HG02610 (cell line): Measurements from ENCODE around the gene PILRB.
A peak's percentile ranks its signal among the peaks of the same experiment; 100 is the strongest.
"Not testable (repeated sequence)": the region's sequence is repeated elsewhere in the genome, so short reads cannot be mapped to it uniquely, and the experiment has no call there.

ENCODE experiments used
- ATAC-seq: cut with Tn5 transposase; IDR thresholded peaks from one replicate; pipeline ENCODE4 v1.9.1; 2021; ENCODE audit warnings: mild to moderate bottlenecking, moderate library complexity; ENCODE audit not compliant: unreplicated experiment

Gene PILRB

GRCh38 chr7:100358027-100358856, at the start of gene PILRB:
Gene PILRB, plus strand, starts transcription at chr7:100358117. Its CDS starts 186 bp downstream, at chr7:100358303.
- ATAC-seq = peak; percentile 53

GRCh38 chr7:100318329-100318728, 39.6 kb upstream of the PILRB start:
- ATAC-seq = not testable (repeated sequence)

- ATAC-seq = not testable (repeated sequence)
Observed at GRCh38 chr7:100321648-100322047, 36.3 kb upstream of the PILRB start.

GRCh38 chr7:100324194-100324593, 33.7 kb upstream of the PILRB start:
- ATAC-seq = not testable (repeated sequence)

GRCh38 chr7:100325671-100326070, 32.2 kb upstream of the PILRB start:
- ATAC-seq = not testable (repeated sequence)

- ATAC-seq = not testable (repeated sequence)
Observed at GRCh38 chr7:100326914-100327313, 31.0 kb upstream of the PILRB start.

GRCh38 chr7:100335566-100336466, 22.1 kb upstream of the PILRB start:
- peak; percentile 95 for ATAC-seq

- ATAC-seq = not testable (repeated sequence)
Observed at GRCh38 chr7:100338083-100338696, 19.7 kb upstream of the PILRB start.

GRCh38 chr7:100341286-100341685, 16.6 kb upstream of the PILRB start:
- not testable (repeated sequence) for ATAC-seq

GRCh38 chr7:100342765-100343164, 15.2 kb upstream of the PILRB start:
- no peak for ATAC-seq

GRCh38 chr7:100344124-100344559, 13.8 kb upstream of the PILRB start:
- peak; percentile 5 for ATAC-seq

- peak; percentile 58 for ATAC-seq
Observed at GRCh38 chr7:100344560-100345287, 13.2 kb upstream of the PILRB start.

- peak; percentile 44 for ATAC-seq
Observed at GRCh38 chr7:100345288-100345672, 12.6 kb upstream of the PILRB start.

- no peak for ATAC-seq
Observed at GRCh38 chr7:100346921-100347320, 11.0 kb upstream of the PILRB start.

- no peak for ATAC-seq
Observed at GRCh38 chr7:100348805-100349204, 9.1 kb upstream of the PILRB start.

GRCh38 chr7:100349757-100350156, 8.2 kb upstream of the PILRB start:
- ATAC-seq = no peak

GRCh38 chr7:100351657-100352058, 6.3 kb upstream of the PILRB start:
- no peak for ATAC-seq

GRCh38 chr7:100352230-100352781, 5.6 kb upstream of the PILRB start:
- not testable (repeated sequence) for ATAC-seq

GRCh38 chr7:100352984-100353684, 4.8 kb upstream of the PILRB start:
- ATAC-seq = no peak
